ENCODE measurements around the gene FAM117A.

The FAM117A gene

DNA sequence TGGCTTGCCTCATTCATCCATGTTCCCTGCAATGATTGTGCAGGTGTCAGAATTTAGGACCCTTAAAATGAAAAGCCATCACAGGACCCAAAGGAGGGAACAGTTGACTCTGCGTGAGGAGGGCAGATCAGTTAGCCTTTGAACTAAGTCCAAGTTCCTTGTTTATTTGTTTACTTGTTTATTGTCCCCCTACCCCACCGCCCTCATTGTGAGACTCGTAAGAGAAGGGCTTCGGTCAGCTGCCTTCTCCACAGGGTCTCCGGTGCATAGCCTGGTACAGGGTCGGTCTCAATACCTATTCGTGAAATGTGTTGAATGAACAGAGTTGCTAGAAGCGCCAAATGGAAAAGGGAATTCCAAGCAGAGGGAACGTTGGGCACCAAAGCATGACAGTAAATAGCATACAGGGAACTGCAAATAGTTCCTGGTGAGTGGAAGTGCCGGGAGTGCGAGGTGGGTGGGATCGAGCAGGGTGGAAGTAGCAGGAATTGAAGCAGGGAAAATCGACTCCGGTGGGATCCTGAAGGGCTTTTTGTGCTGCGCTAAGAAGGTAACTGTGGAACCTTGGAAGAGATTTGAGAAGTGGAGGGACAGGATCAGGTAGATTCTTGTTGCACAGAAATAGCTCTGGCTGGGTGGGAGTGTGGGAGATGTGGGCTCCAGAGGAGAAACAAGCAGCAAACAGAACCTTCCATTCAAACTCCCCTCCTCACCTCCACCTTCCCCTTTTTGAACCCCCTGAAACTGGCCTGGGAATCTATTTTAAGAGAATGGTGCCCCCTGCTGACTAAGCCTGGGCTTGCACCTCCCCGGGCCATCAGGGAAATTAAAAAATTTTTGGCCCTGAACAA is 68.9 kb downstream of the FAM117A start:
- Mint-ChIP-seq H3K27me3 (no peaks in the 10 kb centered on the region), H3K36me3 (ENCODE audit: low read depth) (peaks cover 13% of the 10 kb centered on the region), H3K4me3 (peak overlapping the region; percentile 23), H3K9me3 (no peaks in the 10 kb centered on the region), H3K27ac (peak overlapping the region; percentile 89), H3K4me1 (ENCODE audit: low read depth) (peaks cover 43% of the 10 kb centered on the region)
- peak; percentile 85 for DNase-seq

DNA sequence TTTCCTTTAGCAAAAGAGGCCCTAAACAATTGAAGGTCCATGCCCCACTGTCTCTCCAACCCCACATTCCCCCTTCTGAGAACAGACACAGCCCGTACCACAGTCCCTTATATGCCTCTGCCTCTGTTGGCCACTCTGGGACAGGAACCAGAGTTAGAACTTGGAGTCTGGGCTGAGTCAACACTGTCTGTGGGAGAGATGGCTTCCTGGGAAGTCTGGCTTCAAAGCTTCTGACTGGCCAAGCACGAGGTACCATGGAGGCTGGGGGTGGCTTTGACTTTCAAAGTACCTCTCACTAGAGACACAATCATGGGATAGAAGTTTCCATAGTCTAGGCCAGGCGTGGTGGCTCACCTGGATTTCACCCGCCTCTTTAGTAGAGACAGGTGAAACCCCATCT is 71.2 kb downstream of the FAM117A start:
- H3K4me1 Mint-ChIP-seq (ENCODE audit: low read depth), result peaks cover 58% of the 10 kb centered on the region
- H3K36me3 Mint-ChIP-seq (ENCODE audit: low read depth), result peaks cover 4% of the 10 kb centered on the region
- H3K27ac Mint-ChIP-seq, result no peak overlapping the region
- no peak overlapping the region for H3K4me3 Mint-ChIP-seq
- H3K9me3 Mint-ChIP-seq, result no peaks in the 10 kb centered on the region
- no peaks in the 10 kb centered on the region for H3K27me3 Mint-ChIP-seq
- DNase-seq, result peak; percentile 29

DNA sequence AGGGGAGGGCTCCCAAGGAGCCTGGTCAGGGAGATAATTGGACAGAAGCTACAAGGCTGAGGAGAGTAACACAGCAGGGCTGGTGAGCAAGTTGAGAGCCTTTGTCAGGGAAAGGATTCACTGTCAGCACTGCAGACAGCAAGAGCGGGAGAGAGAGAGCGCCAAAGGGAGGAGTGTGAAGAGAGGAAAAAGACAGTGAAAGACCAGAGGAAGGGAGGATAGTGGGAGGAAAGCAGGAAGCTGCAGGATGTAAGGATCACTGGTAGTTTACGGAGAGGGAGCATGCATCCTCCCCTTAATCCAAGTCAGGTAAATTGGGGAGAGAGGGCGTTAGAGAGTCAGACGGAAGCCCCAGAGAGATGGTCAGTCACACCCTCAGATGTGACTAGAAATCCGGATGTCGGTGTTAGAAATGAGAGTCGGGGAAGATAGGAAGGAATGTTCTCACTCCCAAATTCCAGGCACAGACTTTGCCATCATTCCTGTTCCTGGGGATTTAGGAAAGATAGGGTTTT is 72.2 kb downstream of the FAM117A start:
- no peaks in the 10 kb centered on the region for H3K9me3 Mint-ChIP-seq
- peaks cover 4% of the 10 kb centered on the region for H3K36me3 Mint-ChIP-seq (ENCODE audit: low read depth)
- no peak for DNase-seq
- no peaks in the 10 kb centered on the region for H3K27me3 Mint-ChIP-seq
- peaks cover 65% of the 10 kb centered on the region for H3K4me1 Mint-ChIP-seq (ENCODE audit: low read depth)
- no peak overlapping the region for H3K4me3 Mint-ChIP-seq
- no peak overlapping the region for H3K27ac Mint-ChIP-seq

DNA sequence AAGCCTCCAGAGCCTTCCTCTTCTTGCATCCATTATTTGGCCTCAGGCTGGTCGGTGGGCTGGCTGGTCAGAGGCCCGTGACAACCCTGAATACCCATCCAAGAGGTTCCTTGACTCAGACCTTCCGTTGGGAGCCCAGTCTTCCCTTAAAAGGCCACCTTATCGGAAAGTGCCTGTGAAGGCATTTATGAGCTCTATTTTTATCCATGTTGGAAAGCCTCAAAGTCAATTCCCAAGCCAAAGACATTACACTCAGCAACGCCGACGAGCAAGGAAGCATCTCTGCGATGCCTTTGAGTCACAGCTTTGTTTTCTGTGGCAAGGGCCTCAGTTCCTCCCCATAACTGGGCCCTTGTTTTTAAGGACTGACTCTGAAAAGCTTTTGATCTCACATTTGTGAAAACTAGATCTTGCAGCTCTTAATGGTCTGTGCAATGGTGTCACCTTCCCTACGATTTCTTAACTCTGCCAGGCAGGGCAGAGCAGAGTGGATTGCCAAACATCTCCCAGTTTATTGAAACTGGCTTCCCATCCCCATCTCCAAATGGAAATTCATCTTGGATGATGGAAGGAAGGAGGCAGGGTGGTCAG is 72.8 kb downstream of the FAM117A start:
- H3K4me1 Mint-ChIP-seq (ENCODE audit: low read depth), result peaks cover 61% of the 10 kb centered on the region
- no peaks in the 10 kb centered on the region for H3K27me3 Mint-ChIP-seq
- H3K4me3 Mint-ChIP-seq, result no peak overlapping the region
- H3K27ac Mint-ChIP-seq, result no peak overlapping the region
- peaks cover 4% of the 10 kb centered on the region for H3K36me3 Mint-ChIP-seq (ENCODE audit: low read depth)
- H3K9me3 Mint-ChIP-seq, result no peaks in the 10 kb centered on the region
- DNase-seq, result peak; percentile 19

DNA sequence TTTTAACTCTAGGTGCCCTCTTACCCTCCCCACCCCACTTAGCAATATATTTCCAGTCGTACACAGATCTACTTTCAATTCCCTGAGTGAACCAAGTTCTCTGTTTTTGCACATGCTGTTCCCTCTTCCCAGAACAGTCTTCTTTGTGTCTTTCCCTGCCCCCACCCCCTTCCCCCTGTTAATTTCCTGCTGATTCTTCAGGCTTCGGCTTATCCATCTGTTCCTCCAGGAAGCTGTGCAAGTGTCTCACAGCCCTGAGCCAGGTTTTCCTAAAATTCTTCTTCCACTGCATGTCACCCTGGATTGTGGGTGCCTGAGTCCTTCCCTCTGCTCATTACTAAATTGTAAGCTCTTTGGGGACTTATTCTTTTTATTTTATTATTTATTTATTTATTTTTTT is 73.7 kb downstream of the FAM117A start:
- peaks cover 4% of the 10 kb centered on the region for H3K36me3 Mint-ChIP-seq (ENCODE audit: low read depth)
- H3K4me1 Mint-ChIP-seq (ENCODE audit: low read depth), result peaks cover 52% of the 10 kb centered on the region
- H3K4me3 Mint-ChIP-seq, result no peak overlapping the region
- peak; percentile 8 for DNase-seq
- no peak overlapping the region for H3K27ac Mint-ChIP-seq
- no peaks in the 10 kb centered on the region for H3K9me3 Mint-ChIP-seq
- H3K27me3 Mint-ChIP-seq, result no peaks in the 10 kb centered on the region

DNA sequence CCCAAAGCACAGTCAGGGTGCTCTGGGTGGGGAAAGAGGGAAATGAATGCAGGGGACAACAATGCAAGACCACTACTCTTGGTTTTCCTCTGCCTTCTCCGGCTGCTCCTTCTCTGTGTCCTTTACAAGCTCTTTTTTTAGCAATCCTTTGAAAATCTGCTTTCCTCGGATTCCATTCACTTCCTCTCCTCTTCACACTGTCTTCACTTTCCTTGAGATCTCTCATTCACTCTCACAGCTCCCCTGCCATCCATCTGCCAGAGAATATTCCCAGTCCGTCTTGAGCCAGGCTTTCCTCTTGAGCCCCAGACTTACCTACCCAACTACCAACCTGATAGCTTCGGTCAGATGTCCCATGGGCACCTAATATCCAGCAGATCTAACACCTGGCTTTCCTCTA is 75.1 kb downstream of the FAM117A start:
- no peak overlapping the region for H3K4me3 Mint-ChIP-seq
- H3K9me3 Mint-ChIP-seq, result no peaks in the 10 kb centered on the region
- peak overlapping the region; percentile 76 for H3K27ac Mint-ChIP-seq
- peaks cover 46% of the 10 kb centered on the region for H3K4me1 Mint-ChIP-seq (ENCODE audit: low read depth)
- peaks cover 4% of the 10 kb centered on the region for H3K36me3 Mint-ChIP-seq (ENCODE audit: low read depth)
- peak; percentile 27 for DNase-seq
- no peaks in the 10 kb centered on the region for H3K27me3 Mint-ChIP-seq

DNA sequence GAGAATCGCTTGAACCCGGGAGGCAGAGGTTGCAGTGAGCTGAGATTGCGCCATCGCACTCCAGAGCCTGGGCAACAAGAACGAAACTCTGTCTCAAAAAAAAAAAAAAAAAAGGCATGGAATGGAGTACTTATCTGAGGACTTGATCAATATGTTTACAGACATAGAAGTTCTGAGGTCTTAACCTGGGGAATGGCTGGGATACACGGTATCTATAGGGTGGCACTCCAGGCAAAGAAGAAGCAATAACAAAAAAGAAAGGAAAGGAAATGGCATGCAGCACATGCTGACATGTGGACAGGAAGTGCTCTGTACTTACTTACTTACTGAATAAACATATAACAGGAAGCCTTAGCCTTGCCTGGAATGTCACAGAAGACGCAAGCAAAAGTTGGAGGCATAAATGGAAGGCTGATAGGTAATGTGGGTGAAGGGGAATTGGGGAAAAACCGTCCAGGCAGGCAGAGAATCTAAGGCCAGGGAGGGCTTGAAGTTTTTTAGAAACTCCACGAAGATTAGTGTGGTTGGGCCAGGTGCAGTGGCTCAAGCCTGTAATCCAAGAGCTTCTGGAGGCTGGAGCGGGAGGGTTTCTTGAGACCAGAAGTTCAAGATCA is 75.9 kb downstream of the FAM117A start:
- peak; percentile 62 for DNase-seq
- Mint-ChIP-seq H3K9me3 (no peaks in the 10 kb centered on the region), H3K36me3 (ENCODE audit: low read depth) (peaks cover 4% of the 10 kb centered on the region), H3K4me1 (ENCODE audit: low read depth) (peaks cover 44% of the 10 kb centered on the region), H3K27me3 (no peaks in the 10 kb centered on the region), H3K27ac (peak overlapping the region; percentile 97), H3K4me3 (peak overlapping the region; percentile 52)

DNA sequence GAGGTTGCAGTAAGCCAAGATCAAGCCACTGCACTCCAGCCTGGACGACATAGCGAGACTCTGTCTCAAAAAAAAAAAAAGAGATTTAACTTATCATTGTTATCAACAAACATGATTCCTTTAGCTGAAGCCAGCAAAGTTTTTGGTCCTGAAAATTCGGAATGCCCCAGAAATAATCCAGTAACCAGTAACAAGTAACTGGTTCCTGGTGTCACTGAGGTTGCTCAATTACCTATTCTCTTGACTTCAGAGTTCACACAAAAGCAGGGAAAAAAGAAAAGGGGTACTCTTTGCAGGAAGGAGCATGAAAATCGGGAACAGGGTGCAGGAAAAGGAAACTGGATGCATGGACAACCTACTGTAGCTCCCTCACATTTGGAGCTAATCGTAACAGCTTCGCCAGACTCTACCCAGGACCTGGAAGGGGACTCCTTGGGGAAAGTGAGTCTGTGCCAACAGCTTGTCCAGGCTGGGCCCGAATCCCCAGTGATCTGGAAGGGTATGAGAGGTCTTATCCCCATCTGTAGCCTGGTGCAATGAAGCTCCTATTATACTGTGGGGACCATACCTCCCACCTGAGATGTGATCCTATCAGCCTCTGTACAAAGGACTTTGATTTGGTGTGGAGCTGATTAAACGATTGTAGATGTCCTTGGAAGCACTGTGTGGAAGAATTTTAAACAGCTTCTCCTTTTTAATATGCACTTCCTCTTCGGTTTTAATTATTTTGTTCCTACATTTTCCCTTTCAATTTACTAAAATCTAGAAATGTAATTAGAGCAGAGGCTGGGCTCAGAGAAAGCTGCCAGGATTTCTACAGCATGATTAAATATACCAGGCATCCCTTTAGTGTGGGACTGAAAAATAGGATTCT is 82.6 kb downstream of the FAM117A start:
- Mint-ChIP-seq H3K4me1 (ENCODE audit: low read depth) (peaks cover 11% of the 10 kb centered on the region), H3K27ac (no peak overlapping the region)

DNA sequence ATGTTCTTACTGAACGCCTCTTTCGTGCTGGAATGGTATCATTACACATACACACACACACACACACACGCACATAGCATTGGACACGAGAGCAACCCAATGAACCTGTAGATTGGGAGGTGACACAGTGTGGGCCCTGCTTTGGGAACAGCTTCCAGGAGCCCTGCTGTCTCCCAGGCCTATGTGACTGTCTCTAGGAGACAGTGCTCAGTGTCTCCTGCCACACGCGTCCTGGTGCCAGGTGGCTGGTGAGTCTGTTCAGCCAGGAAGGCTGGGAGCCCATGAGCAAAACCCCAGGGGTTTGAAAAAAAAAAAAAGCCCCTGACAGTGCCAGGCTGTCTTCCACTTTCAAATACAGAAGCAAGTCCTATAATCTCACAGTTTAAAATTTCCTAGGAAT is 83.6 kb downstream of the FAM117A start:
- H3K27ac Mint-ChIP-seq, result no peak overlapping the region
- peak; percentile 20 for DNase-seq
- no peak overlapping the region for H3K4me3 Mint-ChIP-seq
- H3K36me3 Mint-ChIP-seq (ENCODE audit: low read depth), result peaks cover 18% of the 10 kb centered on the region
- H3K4me1 Mint-ChIP-seq (ENCODE audit: low read depth), result peaks cover 22% of the 10 kb centered on the region
- no peaks in the 10 kb centered on the region for H3K27me3 Mint-ChIP-seq
- peaks cover 4% of the 10 kb centered on the region for H3K9me3 Mint-ChIP-seq

More for the DNA sequence above, 82.6 kb downstream of the FAM117A start:
- Mint-ChIP-seq H3K27me3 (no peaks in the 10 kb centered on the region), H3K9me3 (peaks cover 4% of the 10 kb centered on the region), H3K4me3 (no peak overlapping the region), H3K36me3 (ENCODE audit: low read depth) (peaks cover 15% of the 10 kb centered on the region)
- DNase-seq, result peak; percentile 9

DNA sequence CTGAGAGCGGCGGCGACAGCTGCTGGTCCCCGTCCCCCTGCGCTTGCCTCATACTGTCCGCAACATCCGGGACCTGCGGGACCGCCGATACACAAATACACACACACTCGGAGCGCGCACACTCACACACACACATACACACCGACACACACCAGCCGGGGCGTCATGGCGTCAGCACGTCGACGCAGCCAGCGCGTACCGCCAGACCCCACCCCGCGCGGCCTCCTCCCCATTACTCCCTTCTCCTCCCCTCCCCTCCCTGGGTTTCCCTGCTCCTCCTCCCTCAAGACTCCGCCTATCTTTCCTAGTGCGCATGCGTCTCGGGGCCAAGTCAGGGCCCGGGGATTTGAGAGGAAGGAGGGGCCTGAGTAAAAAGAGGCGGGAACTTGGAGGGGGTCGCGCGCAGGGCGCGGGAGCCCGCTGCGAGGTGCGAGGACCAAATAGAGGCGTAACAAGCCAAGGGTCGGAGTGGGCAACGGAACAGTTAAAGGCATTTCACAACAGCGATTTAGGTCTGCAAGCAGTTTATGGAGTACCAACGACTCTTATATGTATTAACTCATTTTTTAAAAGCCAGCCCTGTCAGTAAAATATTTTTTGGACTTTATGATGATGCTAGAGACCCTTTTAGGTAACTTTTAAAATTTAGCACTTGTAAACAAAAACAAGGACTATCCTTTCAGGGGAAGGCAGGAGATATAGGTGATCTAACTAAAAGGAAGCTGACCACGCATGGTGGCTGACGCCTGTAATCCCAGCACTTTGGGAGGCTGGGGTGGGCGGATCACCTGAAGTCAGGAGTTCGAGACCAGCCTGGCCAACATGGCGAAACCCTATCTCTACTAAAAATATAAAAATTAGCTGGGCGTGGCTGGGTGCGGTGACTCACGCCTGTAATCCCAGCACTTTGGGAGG is 85.7 kb downstream of the FAM117A start, which contains the start of gene SPOP:
SPOP (minus strand) TSS at position 165 of the 915 bp plus-strand sequence. CDS start 55,287 bp downstream, outside the sequence.
- Mint-ChIP-seq H3K9me3 (peaks cover 4% of the 10 kb centered on the region), H3K36me3 (ENCODE audit: low read depth) (peaks cover 35% of the 10 kb centered on the region), H3K4me3 (peak within 1 kb of the TSS; percentile 98), H3K4me1 (ENCODE audit: low read depth) (peaks cover 37% of the 10 kb centered on the region), H3K27me3 (no peaks in the 10 kb centered on the region), H3K27ac (peak within 1 kb of the TSS; percentile 99)
- peak; percentile 98 for DNase-seq

DNA sequence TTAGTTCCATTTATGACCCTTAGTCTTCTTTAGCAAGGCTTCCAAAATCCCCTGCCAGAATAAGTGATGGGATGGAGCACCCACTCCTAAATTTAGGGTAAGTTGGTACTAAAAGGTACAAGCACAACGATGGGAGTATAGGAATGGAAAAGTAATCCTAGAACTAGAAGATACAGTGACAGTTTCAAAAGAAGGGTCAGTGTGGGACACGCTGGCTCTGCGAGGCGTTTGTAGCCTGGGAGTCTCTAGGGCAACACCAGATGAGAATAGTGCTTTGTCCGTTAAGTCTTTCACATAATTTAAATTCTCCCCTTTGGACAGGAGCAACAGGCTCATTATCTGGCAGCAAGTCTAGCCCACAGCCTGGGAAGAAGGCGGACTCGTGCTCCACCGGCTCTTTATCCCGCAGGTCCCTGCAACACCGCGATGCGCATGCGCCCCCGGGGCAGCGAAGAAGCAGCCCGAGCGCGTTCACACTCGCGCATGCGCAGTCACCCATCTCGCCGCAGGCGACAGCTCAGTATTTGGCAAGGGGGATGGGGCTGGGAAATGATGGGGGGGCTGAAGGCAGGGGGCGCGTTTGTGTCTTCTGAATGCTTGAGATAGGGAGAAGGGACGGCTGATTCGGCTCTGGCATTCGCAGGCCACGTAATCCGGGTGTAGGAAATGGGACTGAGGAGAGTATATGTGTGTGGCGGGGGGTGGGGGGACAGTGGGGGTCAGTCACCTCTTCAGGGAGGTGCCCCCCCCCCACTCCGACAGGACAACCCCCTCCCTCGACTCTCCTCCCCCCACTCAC is 86.6 kb downstream of the FAM117A start:
- peak; percentile 96 for DNase-seq
- Mint-ChIP-seq H3K27ac (peak overlapping the region; percentile 99), H3K4me1 (ENCODE audit: low read depth) (peaks cover 44% of the 10 kb centered on the region), H3K4me3 (peak overlapping the region; percentile 98), H3K9me3 (peaks cover 4% of the 10 kb centered on the region), H3K27me3 (no peaks in the 10 kb centered on the region), H3K36me3 (ENCODE audit: low read depth) (peaks cover 41% of the 10 kb centered on the region)

DNA sequence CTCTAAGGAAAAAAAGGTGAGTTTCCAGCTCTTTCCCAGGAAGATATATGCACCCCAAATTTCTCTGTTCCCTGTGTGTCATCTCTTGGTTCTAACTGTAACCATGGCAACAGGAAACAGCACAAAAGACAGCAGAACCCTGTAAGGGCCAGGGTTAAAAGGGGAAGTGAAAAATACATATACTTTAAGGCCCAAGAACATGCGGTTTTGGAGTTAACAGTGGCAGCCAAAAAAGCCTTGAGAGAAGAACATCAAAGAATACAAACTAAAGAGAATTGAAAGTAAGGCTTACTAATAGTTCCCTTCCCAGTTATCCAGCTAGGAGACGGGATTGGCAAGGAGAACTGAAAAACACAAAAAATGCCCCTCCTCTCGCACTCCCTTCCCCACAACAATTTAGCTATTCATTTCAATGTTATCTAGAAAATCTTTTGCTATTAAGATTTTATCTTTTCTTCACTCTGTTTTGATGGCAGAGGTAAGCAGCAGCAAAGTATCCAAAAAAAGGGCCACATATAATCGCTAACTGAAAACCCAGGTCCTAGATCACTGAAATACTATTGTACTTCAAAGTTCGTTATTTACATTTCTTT is 87.6 kb downstream of the FAM117A start:
- Mint-ChIP-seq H3K27me3 (no peaks in the 10 kb centered on the region), H3K9me3 (peaks cover 4% of the 10 kb centered on the region), H3K27ac (peak overlapping the region; percentile 99), H3K4me3 (peak overlapping the region; percentile 98), H3K4me1 (ENCODE audit: low read depth) (peaks cover 50% of the 10 kb centered on the region), H3K36me3 (ENCODE audit: low read depth) (peaks cover 44% of the 10 kb centered on the region)
- DNase-seq, result peak; percentile 3
